Activated CD4-positive, alpha-beta memory T cell treated with anti-CD3 and anti-CD28 coated beads for 36 hours (primary cell): ENCODE results near the gene CTNNBIP1. TPM values are rescaled to one million over a fixed set of nuclear protein-coding genes. Genes with fewer than 3 reads are reported as not detected.

Source experiments
- CTCF ChIA-PET: fragments of 350-600 bp; sonication (Branson Sonifier 250); formaldehyde crosslinking; loops from one replicate; lab custom pipeline; 2021; ENCODE audit warnings: antibody characterized with exemption, inconsistent platforms; lab: Charles Lee
- POLR2A ChIA-PET: fragments of 350-600 bp; sonication (Branson Sonifier 250); formaldehyde crosslinking; loops from one replicate; lab custom pipeline; 2021; ENCODE audit warnings: antibody characterized with exemption; lab: Charles Lee
- DNase-seq: peaks from one replicate; pipeline ENCODE4 v3.0.0-alpha.2; 2020
- H3K27ac Mint-ChIP-seq: one replicate; pipeline ENCODE4 v1.8.0; 2021; ENCODE audit warnings: mixed read lengths
- H3K27me3 Mint-ChIP-seq: one replicate; pipeline ENCODE4 v1.8.0; 2021; ENCODE audit warnings: mixed read lengths
- H3K36me3 Mint-ChIP-seq: one replicate; pipeline ENCODE4 v1.8.0; 2021; ENCODE audit warnings: mixed read lengths
- H3K4me1 Mint-ChIP-seq: one replicate; pipeline ENCODE4 v1.8.0; 2021; ENCODE audit warnings: low read depth, mixed read lengths
- H3K4me3 Mint-ChIP-seq: one replicate; pipeline ENCODE4 v1.8.0; 2021; ENCODE audit warnings: mild to moderate bottlenecking, mixed read lengths
- H3K9me3 Mint-ChIP-seq: one replicate; pipeline ENCODE4 v1.8.0; 2021; ENCODE audit warnings: mixed read lengths
- intact Hi-C: fragments of 100-400 bp; cut with micrococcal nuclease; formaldehyde crosslinking; loops from one replicate; pipeline ENCODE4 v1.15.1; 2023
- total RNA-seq, 2 experiments: library from RNA; stranded (reverse); gene quantifications; one replicate each; pipeline ENCODE4 v1.2.3, GENCODE V29; 2021

The CTNNBIP1 gene
- total RNA-seq, 2 experiments from 2014 or later: 11.0 to 13.2 TPM

- H3K36me3 Mint-ChIP-seq: peaks cover 4% of the 10 kb centered on the region
- intact Hi-C loops: no loop called here
- ChIA-PET CTCF (interaction anchor here (1.9 kb wide), 1 partner anchor 66 kb away, joined by 9 read pairs; no protein-coding TSS in a partner anchor), POLR2A (no interaction called here)
- H3K9me3 Mint-ChIP-seq: peaks cover 6% of the 10 kb centered on the region
- H3K27me3 Mint-ChIP-seq: no peaks in the 10 kb centered on the region
- no peaks in the 10 kb centered on the region for H3K4me1 Mint-ChIP-seq
- no peak overlapping the region for H3K4me3 Mint-ChIP-seq
- DNase-seq: no peak
- H3K27ac Mint-ChIP-seq: no peak overlapping the region
Observed at GRCh38 chr1:9850442-9851162, 59.5 kb downstream of the CTNNBIP1 start.

GRCh38 chr1:9849691-9850441, 60.2 kb downstream of the CTNNBIP1 start:
- CTCF ChIA-PET: interaction anchor here (0.6 to 1.9 kb wide), 3 partner anchors 23 to 359 kb away, joined by 3 to 9 read pairs (median 3); no protein-coding TSS in a partner anchor
- intact Hi-C loops: no loop called here
- H3K27ac Mint-ChIP-seq: no peak overlapping the region
- DNase-seq: no peak
- H3K4me3 Mint-ChIP-seq: no peak overlapping the region
- peaks cover 6% of the 10 kb centered on the region for H3K9me3 Mint-ChIP-seq
- peaks cover 4% of the 10 kb centered on the region for H3K36me3 Mint-ChIP-seq
- POLR2A ChIA-PET: no interaction called here
- no peaks in the 10 kb centered on the region for H3K27me3 Mint-ChIP-seq
- no peaks in the 10 kb centered on the region for H3K4me1 Mint-ChIP-seq

- H3K4me3 Mint-ChIP-seq: no peak overlapping the region
- H3K4me1 Mint-ChIP-seq: no peaks in the 10 kb centered on the region
- CTCF ChIA-PET: interaction anchor here (0.8 to 1.2 kb wide), 2 partner anchors 64 to 145 kb away, joined by 3 read pairs; no protein-coding TSS in a partner anchor
- no peak for DNase-seq
- intact Hi-C loops: no loop called here
- H3K27me3 Mint-ChIP-seq: no peaks in the 10 kb centered on the region
- H3K9me3 Mint-ChIP-seq: no peaks in the 10 kb centered on the region
- no peaks in the 10 kb centered on the region for H3K36me3 Mint-ChIP-seq
- POLR2A ChIA-PET: no interaction called here
- H3K27ac Mint-ChIP-seq: no peak overlapping the region
Observed at GRCh38 chr1:9848022-9848421, 62.0 kb downstream of the CTNNBIP1 start.

- intact Hi-C loops: no loop called here
- no peak for DNase-seq
- POLR2A ChIA-PET: interaction anchor here (0.5 kb wide), 1 partner anchor 142 kb away, joined by 3 read pairs; no protein-coding TSS in a partner anchor
- H3K36me3 Mint-ChIP-seq: no peaks in the 10 kb centered on the region
- CTCF ChIA-PET: interaction anchor here (0.8 to 1.3 kb wide), 3 partner anchors 21 to 145 kb away, joined by 3 to 4 read pairs (median 3); no protein-coding TSS in a partner anchor
- H3K27ac Mint-ChIP-seq: no peak overlapping the region
- H3K9me3 Mint-ChIP-seq: no peaks in the 10 kb centered on the region
- no peak overlapping the region for H3K4me3 Mint-ChIP-seq
- H3K27me3 Mint-ChIP-seq: no peaks in the 10 kb centered on the region
- H3K4me1 Mint-ChIP-seq: no peaks in the 10 kb centered on the region
Observed at GRCh38 chr1:9847269-9847668, 62.8 kb downstream of the CTNNBIP1 start.

GRCh38 chr1:9846611-9847171, 63.4 kb downstream of the CTNNBIP1 start:
- Mint-ChIP-seq H3K27ac (no peak overlapping the region), H3K4me3 (no peak overlapping the region)
- intact Hi-C loops: no loop called here

GRCh38 chr1:9845914-9846313, 64.2 kb downstream of the CTNNBIP1 start:
- no peak overlapping the region for H3K27ac Mint-ChIP-seq
- no peak for DNase-seq
- no peaks in the 10 kb centered on the region for H3K4me1 Mint-ChIP-seq
- intact Hi-C loops: no loop called here
- no peaks in the 10 kb centered on the region for H3K9me3 Mint-ChIP-seq
- POLR2A ChIA-PET: no interaction called here
- no peak overlapping the region for H3K4me3 Mint-ChIP-seq
- CTCF ChIA-PET: interaction anchor here (1.3 kb wide), 1 partner anchor 23 kb away, joined by 4 read pairs; no protein-coding TSS in a partner anchor
- H3K27me3 Mint-ChIP-seq: no peaks in the 10 kb centered on the region
- no peaks in the 10 kb centered on the region for H3K36me3 Mint-ChIP-seq

More at GRCh38 chr1:9846611-9847171, 63.4 kb downstream of the CTNNBIP1 start:
- Mint-ChIP-seq H3K36me3 (no peaks in the 10 kb centered on the region), H3K9me3 (no peaks in the 10 kb centered on the region), H3K27me3 (no peaks in the 10 kb centered on the region), H3K4me1 (no peaks in the 10 kb centered on the region)
- CTCF ChIA-PET: interaction anchor here (1.3 kb wide), 1 partner anchor 22 kb away, joined by 4 read pairs; no protein-coding TSS in a partner anchor
- POLR2A ChIA-PET: no interaction called here
- DNase-seq: no peak

- H3K4me3 Mint-ChIP-seq: no peak overlapping the region
- DNase-seq: no peak
- no peak overlapping the region for H3K27ac Mint-ChIP-seq
- intact Hi-C loops: no loop called here
- no peaks in the 10 kb centered on the region for H3K27me3 Mint-ChIP-seq
- ChIA-PET POLR2A (no interaction called here), CTCF (no interaction called here)
- H3K4me1 Mint-ChIP-seq: no peaks in the 10 kb centered on the region
- no peaks in the 10 kb centered on the region for H3K36me3 Mint-ChIP-seq
- no peaks in the 10 kb centered on the region for H3K9me3 Mint-ChIP-seq
Observed at GRCh38 chr1:9844756-9845155, 65.3 kb downstream of the CTNNBIP1 start.

GRCh38 chr1:9844106-9844505, 66.0 kb downstream of the CTNNBIP1 start:
- H3K27me3 Mint-ChIP-seq: no peaks in the 10 kb centered on the region
- POLR2A ChIA-PET: no interaction called here
- no peaks in the 10 kb centered on the region for H3K36me3 Mint-ChIP-seq
- intact Hi-C loops: no loop called here
- H3K4me3 Mint-ChIP-seq: no peak overlapping the region
- no peak for DNase-seq
- H3K9me3 Mint-ChIP-seq: no peaks in the 10 kb centered on the region
- CTCF ChIA-PET: no interaction called here
- no peak overlapping the region for H3K27ac Mint-ChIP-seq
- no peaks in the 10 kb centered on the region for H3K4me1 Mint-ChIP-seq

GRCh38 chr1:9843576-9843945, 66.5 kb downstream of the CTNNBIP1 start:
- H3K27me3 Mint-ChIP-seq: no peaks in the 10 kb centered on the region

GRCh38 chr1:9842781-9843575, 67.1 kb downstream of the CTNNBIP1 start:
- Mint-ChIP-seq H3K9me3 (no peaks in the 10 kb centered on the region), H3K4me3 (no peak overlapping the region), H3K4me1 (no peaks in the 10 kb centered on the region), H3K27ac (no peak overlapping the region), H3K27me3 (no peaks in the 10 kb centered on the region), H3K36me3 (no peaks in the 10 kb centered on the region)
- ChIA-PET CTCF (interaction anchor here (1.3 kb wide), 1 partner anchor 26 kb away, joined by 5 read pairs; no protein-coding TSS in a partner anchor), POLR2A (no interaction called here)
- no peak for DNase-seq
- intact Hi-C loops: no loop called here

More at GRCh38 chr1:9843576-9843945, 66.5 kb downstream of the CTNNBIP1 start:
- CTCF ChIA-PET: no interaction called here
- Mint-ChIP-seq H3K36me3 (no peaks in the 10 kb centered on the region), H3K4me3 (no peak overlapping the region), H3K27ac (no peak overlapping the region), H3K4me1 (no peaks in the 10 kb centered on the region), H3K9me3 (no peaks in the 10 kb centered on the region)
- POLR2A ChIA-PET: no interaction called here
- DNase-seq: no peak
- intact Hi-C loops: no loop called here

- Mint-ChIP-seq H3K27me3 (no peaks in the 10 kb centered on the region), H3K4me1 (no peaks in the 10 kb centered on the region), H3K9me3 (no peaks in the 10 kb centered on the region), H3K4me3 (no peak overlapping the region), H3K27ac (no peak overlapping the region), H3K36me3 (no peaks in the 10 kb centered on the region)
- intact Hi-C loops: no loop called here
- ChIA-PET CTCF (interaction anchor here (0.9 to 1.3 kb wide), 3 partner anchors 11 to 57 kb away, joined by 3 to 5 read pairs (median 3); no protein-coding TSS in a partner anchor), POLR2A (no interaction called here)
- DNase-seq: no peak
Observed at GRCh38 chr1:9842073-9842711, 67.9 kb downstream of the CTNNBIP1 start.
